ENCODE measurements around the gene TTC28. TPM values are rescaled to one million over a fixed set of nuclear protein-coding genes. Genes with fewer than 3 reads are reported as not detected.
A peak's percentile ranks its signal among the peaks of the same experiment; 100 is the strongest.
"Not testable (repeated sequence)": the region's sequence is repeated elsewhere in the genome, so short reads cannot be mapped to it uniquely, and the experiment has no call there.

Gene TTC28
- total RNA-seq, 1 donor from 2014 or later = 79.5 TPM

GRCh38 chr22:28220626-28221363, 458.8 kb downstream of the TTC28 start:
- no peak for DNase-seq (ENCODE audit: low spot score in 2 of 2)
- no peak for FAIRE-seq

- no peak for DNase-seq (ENCODE audit: low spot score in 2 of 2)
- FAIRE-seq = no peak
These were observed 462.4 kb downstream of the TTC28 start for GRCh38 chr22:28217277-28217676.

GRCh38 chr22:28214750-28215149, 464.9 kb downstream of the TTC28 start:
- FAIRE-seq; DNase-seq (ENCODE audit: low spot score in 2 of 2): not testable (repeated sequence)

- not testable (repeated sequence) for DNase-seq (ENCODE audit: low spot score in 2 of 2); FAIRE-seq
These were observed 470.2 kb downstream of the TTC28 start for GRCh38 chr22:28209457-28209856.

GRCh38 chr22:28208787-28209186, 470.9 kb downstream of the TTC28 start:
- DNase-seq (ENCODE audit: low spot score in 2 of 2) = no peak
- FAIRE-seq = no peak

- FAIRE-seq = no peak
- no peak for DNase-seq (ENCODE audit: low spot score in 2 of 2)
These were observed 471.6 kb downstream of the TTC28 start for GRCh38 chr22:28208036-28208435.

GRCh38 chr22:28207281-28208030, 472.2 kb downstream of the TTC28 start:
- no peak for FAIRE-seq
- DNase-seq (ENCODE audit: low spot score in 2 of 2) = no peak

GRCh38 chr22:28205926-28206325, 473.7 kb downstream of the TTC28 start:
- FAIRE-seq (no peak), DNase-seq (ENCODE audit: low spot score in 2 of 2) (no peak)

GRCh38 chr22:28204382-28204781, 475.3 kb downstream of the TTC28 start:
- DNase-seq (ENCODE audit: low spot score in 2 of 2) = no peak
- FAIRE-seq = no peak

- DNase-seq (ENCODE audit: low spot score in 2 of 2) = no peak
- no peak for FAIRE-seq
These were observed 476.4 kb downstream of the TTC28 start for GRCh38 chr22:28203286-28203685.

GRCh38 chr22:28198692-28199091, 480.9 kb downstream of the TTC28 start:
- DNase-seq (ENCODE audit: low spot score in 2 of 2) (no peak), FAIRE-seq (no peak)

- not testable (repeated sequence) for DNase-seq (ENCODE audit: low spot score in 2 of 2); FAIRE-seq
These were observed 488.1 kb downstream of the TTC28 start for GRCh38 chr22:28191571-28191970.

GRCh38 chr22:28188178-28188879, 491.3 kb downstream of the TTC28 start:
- FAIRE-seq (no peak), DNase-seq (ENCODE audit: low spot score in 2 of 2) (no peak)

GRCh38 chr22:28187612-28188011, 492.0 kb downstream of the TTC28 start:
- no peak for DNase-seq (ENCODE audit: low spot score in 2 of 2)

GRCh38 chr22:28186641-28187040, 493.0 kb downstream of the TTC28 start:
- FAIRE-seq = no peak
- DNase-seq (ENCODE audit: low spot score in 2 of 2) = no peak

More at GRCh38 chr22:28187612-28188011, 492.0 kb downstream of the TTC28 start:
- no peak for FAIRE-seq

GRCh38 chr22:28185130-28185529, 494.5 kb downstream of the TTC28 start:
- DNase-seq (ENCODE audit: low spot score in 2 of 2) (no peak), FAIRE-seq (peak; percentile 23)

GRCh38 chr22:28183078-28183860, 496.4 kb downstream of the TTC28 start:
- FAIRE-seq = peak; percentile 68
- no peak for DNase-seq (ENCODE audit: low spot score in 2 of 2)

- DNase-seq (ENCODE audit: low spot score in 2 of 2) (no peak), FAIRE-seq (no peak)
These were observed 498.6 kb downstream of the TTC28 start for GRCh38 chr22:28180804-28181731.

GRCh38 chr22:28179392-28179791, 500.2 kb downstream of the TTC28 start:
- DNase-seq (ENCODE audit: low spot score in 2 of 2) (no peak), FAIRE-seq (no peak)
